Peyer's patch (tissue), 4 donors: Measurements from ENCODE around the gene LY6G6F.

Experiments used
- POLR2A ChIP-seq, 2 donors: fragments of 450-650 bp; IDR thresholded peaks; one replicate each; pipeline ENCODE4 v1.5.1; 2017; ENCODE audit warnings: antibody characterized with exemption in 2 of 2, mild to moderate bottlenecking in 2 of 2, moderate library complexity in 2 of 2
- TF ChIP-seq, protein P1 (sequence below), 6 experiments: fragments of 450-650 bp in 4 of 6; fragments of 200-600 bp in 2 of 6; sonication (generic) in 1 of 6; IDR thresholded peaks; one replicate each; pipeline ENCODE4 v1.5.1; 2017 to 2019; ENCODE audit warnings: antibody characterized with exemption in 6 of 6, mild to moderate bottlenecking in 3 of 6, moderate library complexity in 1 of 6

DNA sequence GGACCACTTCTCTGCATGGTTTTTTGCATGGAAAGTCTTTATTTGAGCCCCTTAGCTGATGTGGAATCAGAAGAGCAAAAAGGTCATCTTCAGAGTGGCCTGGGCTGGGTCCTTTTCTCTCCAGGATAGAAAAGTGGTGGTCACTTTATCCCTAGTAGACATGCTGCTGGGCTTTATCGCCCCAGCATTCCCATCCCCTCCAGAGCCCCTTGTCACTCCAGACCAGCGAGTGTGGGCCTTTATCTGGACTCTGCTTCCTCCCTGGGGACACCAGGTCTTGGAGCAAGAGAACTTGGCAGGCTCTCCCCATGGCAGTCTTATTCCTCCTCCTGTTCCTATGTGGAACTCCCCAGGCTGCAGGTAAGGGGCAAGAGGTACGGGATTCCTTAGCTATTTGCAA, at the start of gene LY6G6F:
- TF ChIP-seq, protein P1, sequence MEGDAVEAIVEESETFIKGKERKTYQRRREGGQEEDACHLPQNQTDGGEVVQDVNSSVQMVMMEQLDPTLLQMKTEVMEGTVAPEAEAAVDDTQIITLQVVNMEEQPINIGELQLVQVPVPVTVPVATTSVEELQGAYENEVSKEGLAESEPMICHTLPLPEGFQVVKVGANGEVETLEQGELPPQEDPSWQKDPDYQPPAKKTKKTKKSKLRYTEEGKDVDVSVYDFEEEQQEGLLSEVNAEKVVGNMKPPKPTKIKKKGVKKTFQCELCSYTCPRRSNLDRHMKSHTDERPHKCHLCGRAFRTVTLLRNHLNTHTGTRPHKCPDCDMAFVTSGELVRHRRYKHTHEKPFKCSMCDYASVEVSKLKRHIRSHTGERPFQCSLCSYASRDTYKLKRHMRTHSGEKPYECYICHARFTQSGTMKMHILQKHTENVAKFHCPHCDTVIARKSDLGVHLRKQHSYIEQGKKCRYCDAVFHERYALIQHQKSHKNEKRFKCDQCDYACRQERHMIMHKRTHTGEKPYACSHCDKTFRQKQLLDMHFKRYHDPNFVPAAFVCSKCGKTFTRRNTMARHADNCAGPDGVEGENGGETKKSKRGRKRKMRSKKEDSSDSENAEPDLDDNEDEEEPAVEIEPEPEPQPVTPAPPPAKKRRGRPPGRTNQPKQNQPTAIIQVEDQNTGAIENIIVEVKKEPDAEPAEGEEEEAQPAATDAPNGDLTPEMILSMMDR (IDR thresholded peaks at IDR 0.05), result no peak
- no peak for TF ChIP-seq POLR2A (IDR thresholded peaks at IDR 0.05)
